GM10248 (cell line): ENCODE data around the gene ALMS1.
A peak's percentile ranks its signal among the peaks of the same experiment; 100 is the strongest.
"Not testable (repeated sequence)": the region's sequence is repeated elsewhere in the genome, so short reads cannot be mapped to it uniquely, and the experiment has no call there.

Experiments used
- CTCF ChIA-PET: fragments of 300-600 bp; sonication (Branson Sonifier 250); formaldehyde crosslinking; extraction: SDS; loops from one replicate; lab custom pipeline; 2021; ENCODE audit warnings: antibody characterized with exemption; lab: Yijun Ruan, JAX
- POLR2A ChIA-PET: fragments of 350-650 bp; sonication (Branson Sonifier 250); formaldehyde crosslinking; extraction: SDS; loops from one replicate; lab custom pipeline; 2020; ENCODE audit warnings: antibody characterized with exemption; lab: Yijun Ruan, JAX
- DNase-seq: peaks from one replicate; pipeline ENCODE4 v3.0.0; 2012; ENCODE audit errors: extremely low spot score
- CTCF ChIP-seq: IDR thresholded peaks from 2 replicates; pipeline ENCODE4 v1.5.1; 2012; ENCODE audit warnings: mild to moderate bottlenecking, low read depth; ENCODE audit errors: extremely low read depth, missing control alignments, control extremely low read depth

ALMS1 gene

GRCh38 chr2:73582364-73582763 lies 196.7 kb downstream of the ALMS1 start:
- no peak for TF ChIP-seq CTCF
- ChIA-PET POLR2A (no interaction called here), CTCF (no interaction called here)
- no peak for DNase-seq

GRCh38 chr2:73588177-73588576 lies 202.5 kb downstream of the ALMS1 start:
- DNase-seq, result no peak
- no peak for TF ChIP-seq CTCF
- ChIA-PET POLR2A (no interaction called here), CTCF (no interaction called here)

GRCh38 chr2:73593680-73594079 lies 208.0 kb downstream of the ALMS1 start:
- POLR2A ChIA-PET, result no interaction called here
- no peak for TF ChIP-seq CTCF
- no peak for DNase-seq
- CTCF ChIA-PET, result no interaction called here

GRCh38 chr2:73594251-73594650 lies 208.6 kb downstream of the ALMS1 start:
- no peak for TF ChIP-seq CTCF
- CTCF ChIA-PET, result interaction anchor here (0.9 kb wide), 1 partner anchor 17 kb away, joined by 3 read pairs; no protein-coding TSS in a partner anchor
- no peak for DNase-seq
- POLR2A ChIA-PET, result no interaction called here

GRCh38 chr2:73601780-73602179 lies 216.1 kb downstream of the ALMS1 start:
- CTCF ChIA-PET, result no interaction called here
- no peak for TF ChIP-seq CTCF
- no peak for DNase-seq
- POLR2A ChIA-PET, result no interaction called here

- POLR2A ChIA-PET, CTCF ChIA-PET: not testable (repeated sequence)
- peak; percentile 28 for DNase-seq
Measured at GRCh38 chr2:73603099-73603588, 217.5 kb downstream of the ALMS1 start.

- DNase-seq, POLR2A ChIA-PET, CTCF ChIA-PET: not testable (repeated sequence)
Measured at GRCh38 chr2:73604589-73604988, 219.0 kb downstream of the ALMS1 start.

- no peak for TF ChIP-seq CTCF
- no peak for DNase-seq
- POLR2A ChIA-PET, result no interaction called here
- CTCF ChIA-PET, result interaction anchor here (1.5 kb wide), 1 partner anchor 10 kb away, joined by 3 read pairs; no protein-coding TSS in a partner anchor
Measured at GRCh38 chr2:73610111-73610510, 224.5 kb downstream of the ALMS1 start.
